SH-SY5Y (cell line): ENCODE data around the gene SF3B6.

Experiments
- GATA2 ChIP-seq: IDR thresholded peaks from 2 replicates; pipeline ENCODE4 v1.6.1; 2011; ENCODE audit warnings: mild to moderate bottlenecking, low read depth, low read length
- GATA3 ChIP-seq: IDR thresholded peaks from 2 replicates; pipeline ENCODE4 v1.6.1; 2011; ENCODE audit warnings: low read depth, mild to moderate bottlenecking, low read length, moderate library complexity

Gene SF3B6

DNA sequence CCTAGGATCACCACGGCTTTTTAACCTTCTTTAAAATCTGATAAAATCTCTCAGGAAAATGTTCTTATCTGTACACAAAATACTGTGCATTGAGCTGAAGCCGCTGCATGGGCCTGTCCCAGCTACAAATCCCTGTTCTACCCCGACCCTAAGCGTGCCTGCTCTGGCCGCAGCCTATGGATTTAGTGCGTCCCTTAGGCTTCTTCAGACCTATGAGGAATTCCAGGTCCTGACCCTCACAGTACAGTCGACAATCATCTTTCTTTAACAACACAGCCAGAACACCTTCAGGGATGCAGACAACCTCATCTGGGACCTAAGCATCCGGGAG is 28.5 kb downstream of the SF3B6 start:
- TF ChIP-seq GATA2, result no peak
- no peak for TF ChIP-seq GATA3

DNA sequence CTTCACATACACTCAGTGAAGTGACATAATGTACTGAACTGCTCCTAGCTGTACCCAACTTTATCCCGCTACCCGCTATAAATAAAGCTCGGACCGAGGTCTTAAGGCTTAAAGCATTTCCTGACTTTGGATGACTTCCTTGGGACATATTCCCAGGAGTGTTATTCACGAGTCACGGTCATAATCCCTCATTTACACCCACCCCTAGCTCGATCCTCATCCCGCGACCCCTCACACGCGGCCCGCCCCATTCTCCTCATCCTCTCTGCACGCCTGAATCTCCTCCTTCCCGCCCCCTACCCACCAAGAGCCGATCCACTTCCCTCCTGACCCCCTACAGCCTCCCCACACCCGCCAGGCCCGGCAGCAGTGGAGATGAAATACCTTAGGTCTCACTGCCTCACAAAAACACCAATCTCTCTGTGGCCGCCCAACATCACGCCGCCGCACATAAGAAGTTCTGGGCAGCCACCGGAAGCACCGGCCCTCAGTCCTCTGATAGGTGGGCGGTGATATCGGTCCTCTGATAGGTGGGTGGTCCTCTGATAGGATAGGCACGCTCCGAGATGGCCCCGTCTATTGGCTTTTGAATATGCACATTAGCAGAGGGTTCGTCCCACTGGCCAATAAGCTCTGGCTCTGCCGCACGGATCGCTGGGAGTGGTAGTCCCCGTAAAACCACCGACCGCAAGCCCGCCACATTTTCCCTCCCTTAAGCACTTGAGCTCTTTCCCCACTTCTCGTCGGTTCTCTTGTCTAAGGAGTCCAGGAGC is 29.0 kb downstream of the SF3B6 start, which contains the start of gene WDCP:
TSS of gene WDCP (minus strand) at position 462 of the 773 bp plus-strand sequence. CDS start 7,897 bp downstream, outside the sequence.
- TF ChIP-seq GATA3 (no peak), GATA2 (no peak)

DNA sequence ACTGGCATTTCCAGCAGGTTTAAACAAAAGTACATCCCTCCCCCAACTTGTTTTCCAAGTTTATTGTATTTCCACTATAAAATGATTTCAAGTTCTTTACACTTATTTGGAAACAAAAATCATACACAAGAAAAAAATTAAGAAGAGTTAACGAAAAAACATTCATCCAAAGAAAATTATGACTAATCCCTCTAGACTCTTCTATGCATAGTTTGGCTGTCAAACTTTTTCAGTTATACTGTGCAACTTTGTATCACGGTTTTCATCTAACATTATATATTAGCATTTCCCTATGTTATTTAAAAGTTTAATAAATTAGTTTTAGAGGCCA is 29.6 kb downstream of the SF3B6 start:
- TF ChIP-seq GATA2, result no peak
- no peak for TF ChIP-seq GATA3

DNA sequence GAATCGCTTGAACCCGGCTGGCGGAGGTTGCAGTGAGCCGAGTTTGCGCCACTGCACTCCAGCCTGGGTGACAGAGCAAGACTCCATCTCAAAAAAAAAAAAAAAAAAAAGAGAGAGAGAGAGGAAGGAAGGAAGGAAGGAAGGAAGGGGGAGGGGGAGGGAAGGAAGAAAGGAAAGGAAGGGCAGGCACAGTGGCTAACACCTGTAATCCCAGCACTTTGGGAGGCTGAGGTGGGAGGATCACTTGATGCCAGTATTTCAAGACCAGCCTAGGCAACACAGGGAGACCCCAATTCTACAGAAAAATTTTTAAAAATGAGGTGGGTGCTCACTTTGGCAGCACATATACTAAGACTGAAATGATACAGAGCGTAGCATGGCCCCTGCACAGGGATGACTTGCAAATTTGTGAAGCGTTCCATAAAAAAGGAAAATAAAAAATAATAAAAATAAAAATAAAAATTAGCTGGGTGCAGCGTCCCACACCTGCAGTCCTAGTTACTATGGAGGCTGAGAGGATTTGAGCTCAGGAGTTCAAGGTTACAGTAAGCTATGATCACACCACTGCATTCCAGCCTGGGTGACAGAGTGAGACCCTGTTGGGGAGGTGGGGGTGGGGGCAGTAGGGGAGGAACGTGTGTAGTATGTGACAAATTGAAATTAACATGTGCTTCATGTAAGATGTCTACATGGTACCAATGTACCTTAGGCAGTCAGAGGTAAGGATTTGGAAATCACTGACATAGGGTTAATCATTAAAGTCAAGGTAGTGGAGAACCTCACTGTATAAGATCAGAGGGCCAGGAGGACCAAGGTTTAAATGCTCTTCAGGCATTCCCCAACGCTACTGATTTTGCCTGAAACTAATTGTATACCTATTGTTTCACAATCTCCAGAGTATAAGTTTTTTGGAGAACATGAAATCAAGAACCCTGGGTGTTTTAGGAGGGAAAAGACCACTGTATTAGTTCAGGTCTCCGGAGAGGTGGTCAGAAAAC is 30.3 kb downstream of the SF3B6 start:
- TF ChIP-seq GATA3, result no peak

DNA sequence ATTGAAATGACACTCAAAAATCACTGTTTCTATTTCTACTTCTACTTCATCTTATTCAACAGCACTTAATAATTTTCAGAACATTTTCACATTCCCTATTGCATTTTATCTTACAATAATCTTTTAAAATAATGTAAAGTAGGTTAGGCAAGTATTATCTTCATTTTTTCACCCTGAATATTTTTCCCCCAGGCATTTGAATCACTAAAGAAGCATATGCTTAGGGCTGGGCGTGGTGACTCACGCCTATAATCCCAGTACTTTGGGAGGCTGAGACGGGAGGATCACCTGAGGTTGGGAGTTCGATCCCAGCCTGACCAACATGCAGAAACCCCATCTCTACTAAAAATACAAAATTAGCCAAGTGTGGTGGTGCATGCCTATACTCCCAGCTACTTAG is 35.6 kb downstream of the SF3B6 start:
- TF ChIP-seq GATA3, result no peak
- TF ChIP-seq GATA2, result no peak

DNA sequence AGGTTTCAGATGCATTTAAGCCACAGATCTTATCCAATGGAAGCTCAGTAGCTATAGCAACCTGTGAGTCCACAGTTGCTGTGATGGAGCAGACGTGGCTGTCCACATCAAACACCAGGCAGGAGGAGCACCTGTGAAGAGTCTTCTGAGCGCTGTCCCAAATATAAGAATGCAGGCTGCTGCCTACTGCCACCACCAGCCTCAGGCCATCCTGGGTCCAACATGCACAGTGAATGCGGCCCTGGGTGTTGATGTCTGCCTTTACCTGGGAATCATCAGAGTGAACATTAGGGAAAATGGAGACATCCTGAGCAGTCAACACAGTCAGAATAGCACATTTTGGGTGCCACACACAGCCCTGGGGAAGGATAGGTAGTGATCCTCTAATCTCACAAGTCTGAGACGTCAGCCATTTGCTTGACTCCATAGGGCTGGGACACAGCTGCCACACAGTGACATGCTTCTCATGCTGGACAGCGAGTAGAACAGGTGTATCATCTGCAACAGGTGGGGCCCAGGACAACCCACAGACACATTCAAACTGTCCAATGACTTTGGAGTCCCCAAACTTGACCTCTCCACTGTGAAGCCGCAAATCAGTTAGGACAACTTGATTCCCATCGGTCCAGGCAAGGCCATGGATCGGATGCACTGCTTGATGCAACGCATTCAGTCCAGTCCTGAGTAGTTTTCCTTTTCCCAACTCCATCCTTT is 37.2 kb downstream of the SF3B6 start:
- TF ChIP-seq GATA2, result no peak
- TF ChIP-seq GATA3, result no peak

DNA sequence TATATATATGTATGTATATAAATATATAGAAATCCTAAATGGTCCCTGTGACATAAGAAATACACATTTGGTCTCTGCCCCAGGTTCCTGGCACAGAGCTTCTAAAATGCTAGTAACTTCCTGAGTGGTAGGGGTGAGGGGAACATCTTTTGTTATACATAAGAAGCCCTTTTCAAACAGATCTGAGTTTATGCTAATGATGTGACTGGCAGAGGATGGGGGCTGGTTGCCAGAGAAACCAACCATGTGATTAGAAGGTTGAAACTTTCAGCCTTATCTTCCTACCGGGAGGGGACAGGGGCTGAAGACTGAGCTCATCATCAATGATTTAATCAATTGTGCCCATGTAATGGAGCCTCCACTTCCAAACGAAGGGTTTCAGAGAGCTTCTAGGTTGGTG is 49.9 kb downstream of the SF3B6 start:
- TF ChIP-seq GATA2 (no peak), GATA3 (no peak)

DNA sequence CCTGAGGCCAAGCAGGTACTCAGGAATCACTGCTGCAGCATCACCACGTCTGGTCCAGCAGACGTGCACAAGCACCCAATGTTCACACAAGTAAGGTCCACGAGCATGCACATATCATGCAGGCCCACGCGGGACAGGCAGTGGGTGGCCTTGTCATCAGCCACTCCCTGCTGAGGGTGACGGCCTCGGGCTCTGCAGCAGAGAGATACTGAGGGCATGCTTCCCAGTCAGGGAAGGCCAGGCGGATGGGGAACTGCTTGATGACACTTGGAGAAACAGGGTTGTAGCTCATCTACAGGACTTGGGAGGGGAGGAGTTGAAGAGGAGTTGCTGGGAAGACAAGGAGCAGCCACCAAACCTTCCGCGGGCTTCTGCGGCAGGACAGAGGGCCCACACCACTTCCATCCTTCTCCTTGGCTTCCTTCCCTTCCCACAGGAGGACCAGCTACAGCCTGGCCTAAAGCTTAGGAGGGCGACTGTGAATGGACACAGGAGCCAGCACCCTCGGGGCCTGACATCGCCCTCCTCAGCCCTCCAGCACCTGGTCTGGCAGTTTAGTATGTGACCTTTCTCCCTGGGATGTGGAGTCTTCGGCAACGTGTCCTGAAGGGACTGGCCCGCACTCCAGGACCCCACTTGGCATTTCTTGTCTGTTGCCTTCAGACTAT is 51.0 kb downstream of the SF3B6 start:
- TF ChIP-seq GATA3 (no peak), GATA2 (no peak)

DNA sequence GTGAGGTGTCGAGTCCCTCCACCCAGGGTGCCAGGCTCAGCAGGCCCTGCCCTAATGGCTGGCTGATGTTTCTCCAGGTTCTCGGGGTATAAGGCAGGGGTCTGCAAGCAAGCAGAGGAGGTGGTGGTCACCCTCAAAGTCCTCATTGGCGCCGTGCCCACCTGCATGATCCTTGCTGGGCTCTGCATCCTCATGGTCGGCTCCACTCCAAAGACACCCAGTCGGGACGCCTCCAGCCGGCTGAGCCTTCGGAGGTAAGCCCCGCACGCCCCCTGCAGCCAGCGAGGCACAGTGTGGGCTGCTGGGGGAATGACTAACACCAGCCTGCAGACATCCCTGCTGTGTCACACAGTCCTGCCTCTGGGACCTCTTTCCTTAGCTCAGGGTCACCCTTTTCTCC is 52.1 kb downstream of the SF3B6 start:
- no peak for TF ChIP-seq GATA2
- TF ChIP-seq GATA3, result no peak

DNA sequence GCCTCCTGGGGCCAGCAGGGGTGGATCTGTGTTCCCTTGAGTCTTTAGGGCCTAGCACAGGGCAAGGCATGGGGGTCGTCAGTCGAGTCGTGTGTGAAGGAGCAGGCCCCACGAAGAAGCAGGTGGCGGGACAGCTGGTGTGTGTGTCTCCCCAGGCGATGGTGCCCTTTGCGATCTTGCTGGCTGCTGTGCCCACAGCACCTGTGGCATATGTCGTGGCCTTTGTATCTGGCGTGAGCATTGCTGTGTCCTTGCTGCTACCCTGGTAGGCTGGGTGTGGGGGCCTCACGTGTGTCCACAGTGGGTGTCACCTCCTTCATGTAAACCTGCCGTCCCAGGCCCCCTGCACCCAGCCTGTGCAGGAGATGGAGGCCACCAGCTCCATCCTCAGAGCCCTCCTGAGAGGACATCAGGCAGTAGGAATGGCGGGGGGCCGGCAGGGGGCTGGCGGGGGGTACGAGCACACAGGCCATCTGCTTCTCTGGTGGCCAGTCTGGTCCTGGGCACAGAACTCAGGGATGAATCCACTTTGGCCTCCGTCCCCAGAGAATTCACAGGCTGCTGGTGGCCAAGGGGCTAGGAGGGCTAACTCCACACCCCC is 53.1 kb downstream of the SF3B6 start:
- no peak for TF ChIP-seq GATA2

DNA sequence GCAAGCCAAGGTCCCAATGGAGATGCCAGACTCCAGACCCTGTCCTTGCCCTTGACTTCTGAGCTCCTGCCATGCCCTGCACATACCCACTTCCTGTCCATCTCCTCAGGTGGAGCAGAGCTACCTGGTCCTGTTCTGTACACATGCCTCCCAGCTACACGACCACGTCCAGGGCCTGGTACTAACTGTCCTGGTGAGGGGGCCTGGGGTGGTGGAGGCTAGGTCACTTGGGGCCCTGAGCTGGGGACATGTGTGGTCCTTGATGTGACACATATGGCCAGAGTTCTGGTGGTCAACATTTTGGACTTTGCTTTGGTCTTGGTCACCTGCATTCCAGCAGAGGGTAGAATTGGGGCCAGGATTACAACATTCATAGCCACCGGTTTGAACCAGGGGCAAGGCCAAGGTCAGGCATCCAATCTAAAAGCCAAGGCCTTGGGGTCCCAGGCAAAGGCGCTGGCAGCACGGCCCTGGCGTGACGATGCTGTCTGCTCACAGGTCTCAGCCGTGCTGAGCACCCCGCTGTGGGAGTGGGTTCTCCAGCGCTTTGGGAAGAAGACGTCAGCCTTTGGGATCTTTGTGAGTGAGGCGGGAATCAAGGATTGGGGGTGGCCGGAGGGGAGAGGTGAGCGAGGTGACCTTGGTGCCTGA is 53.7 kb downstream of the SF3B6 start:
- TF ChIP-seq GATA2 (no peak), GATA3 (no peak)

DNA sequence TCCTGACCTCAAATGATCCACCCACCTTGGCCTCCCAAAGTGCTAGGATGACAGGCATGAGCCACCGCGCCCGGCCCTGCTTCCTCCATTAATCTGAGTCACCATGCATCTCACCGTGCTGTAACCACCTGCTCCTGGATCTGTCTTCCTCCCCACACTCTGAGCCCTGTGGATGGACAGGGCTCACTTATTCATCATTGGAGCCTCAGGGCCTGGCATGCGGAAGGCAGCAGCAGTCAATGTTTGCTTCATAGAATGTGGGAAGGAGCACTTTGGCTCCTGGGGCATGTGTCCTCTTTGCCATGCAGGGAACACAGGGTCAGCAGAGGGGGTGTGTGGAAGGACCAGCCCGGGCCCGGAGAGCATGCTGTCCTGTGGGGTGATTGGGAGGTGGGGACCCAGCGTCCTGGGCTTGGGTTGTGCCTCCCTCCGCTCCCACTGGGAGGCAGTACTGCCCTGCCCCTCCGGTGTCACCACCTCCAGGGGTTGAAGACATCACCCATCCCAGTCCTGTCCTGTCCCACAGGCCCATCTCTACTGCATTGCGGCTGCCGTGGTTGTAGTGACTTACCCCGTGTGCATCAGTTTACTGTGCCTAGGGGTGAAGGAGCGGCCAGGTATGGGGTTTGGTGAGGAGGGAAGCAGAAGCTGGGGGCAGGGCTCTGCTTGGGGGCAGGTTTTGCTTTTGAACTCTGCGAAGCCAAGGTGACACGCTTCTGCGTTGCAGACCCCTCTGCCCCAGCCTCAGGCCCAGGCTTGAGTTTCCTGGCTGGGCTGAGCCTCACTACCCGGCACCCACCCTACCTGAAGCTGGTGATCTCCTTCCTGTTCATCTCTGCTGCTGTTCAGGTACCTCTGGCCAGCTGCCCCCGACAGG is 54.8 kb downstream of the SF3B6 start:
- TF ChIP-seq GATA2 (no peak), GATA3 (no peak)
